ENCODE data around the gene MRPL14.

MRPL14 gene

DNA sequence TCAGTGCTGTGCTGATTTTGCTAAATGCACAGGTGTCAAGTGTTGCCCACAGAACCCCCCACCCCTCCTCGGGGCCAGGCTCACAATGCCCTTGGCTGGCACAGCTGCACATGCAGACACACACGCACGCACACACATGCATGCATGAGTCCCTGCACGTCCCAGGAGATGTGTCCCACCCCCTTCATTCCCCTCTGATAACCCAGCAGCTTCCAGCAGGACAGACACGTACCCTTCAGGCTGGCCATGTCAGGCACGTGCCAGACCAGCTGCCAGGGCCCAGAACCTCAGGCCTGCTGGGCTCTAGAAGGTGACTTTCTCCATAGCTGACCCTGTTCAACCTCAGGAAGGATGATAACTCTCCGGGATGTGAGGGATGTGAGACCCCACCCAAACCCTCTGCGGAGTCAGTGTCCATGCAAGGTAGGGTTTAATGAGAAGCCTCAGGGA lies 44.4 kb downstream of the MRPL14 start:
- TF ChIP-seq CTCF (IDR thresholded peaks at IDR 0.05; ENCODE audit: control insufficient read depth, insufficient read depth, low read depth, low read length, missing control alignments): no peak
- no peak for DNase-seq (ENCODE audit: low read depth)
- no peak overlapping the region for H3K4me3 ChIP-seq (ENCODE audit: control insufficient read depth, low read depth, low read length)

GRCh38 chr6:44081753-44082152 lies 45.5 kb downstream of the MRPL14 start:
- no peak for DNase-seq (ENCODE audit: low read depth)
- TF ChIP-seq CTCF (IDR thresholded peaks at IDR 0.05; ENCODE audit: control insufficient read depth, insufficient read depth, low read depth, low read length, missing control alignments): no peak
- no peak overlapping the region for H3K4me3 ChIP-seq (ENCODE audit: control insufficient read depth, low read depth, low read length)

DNA sequence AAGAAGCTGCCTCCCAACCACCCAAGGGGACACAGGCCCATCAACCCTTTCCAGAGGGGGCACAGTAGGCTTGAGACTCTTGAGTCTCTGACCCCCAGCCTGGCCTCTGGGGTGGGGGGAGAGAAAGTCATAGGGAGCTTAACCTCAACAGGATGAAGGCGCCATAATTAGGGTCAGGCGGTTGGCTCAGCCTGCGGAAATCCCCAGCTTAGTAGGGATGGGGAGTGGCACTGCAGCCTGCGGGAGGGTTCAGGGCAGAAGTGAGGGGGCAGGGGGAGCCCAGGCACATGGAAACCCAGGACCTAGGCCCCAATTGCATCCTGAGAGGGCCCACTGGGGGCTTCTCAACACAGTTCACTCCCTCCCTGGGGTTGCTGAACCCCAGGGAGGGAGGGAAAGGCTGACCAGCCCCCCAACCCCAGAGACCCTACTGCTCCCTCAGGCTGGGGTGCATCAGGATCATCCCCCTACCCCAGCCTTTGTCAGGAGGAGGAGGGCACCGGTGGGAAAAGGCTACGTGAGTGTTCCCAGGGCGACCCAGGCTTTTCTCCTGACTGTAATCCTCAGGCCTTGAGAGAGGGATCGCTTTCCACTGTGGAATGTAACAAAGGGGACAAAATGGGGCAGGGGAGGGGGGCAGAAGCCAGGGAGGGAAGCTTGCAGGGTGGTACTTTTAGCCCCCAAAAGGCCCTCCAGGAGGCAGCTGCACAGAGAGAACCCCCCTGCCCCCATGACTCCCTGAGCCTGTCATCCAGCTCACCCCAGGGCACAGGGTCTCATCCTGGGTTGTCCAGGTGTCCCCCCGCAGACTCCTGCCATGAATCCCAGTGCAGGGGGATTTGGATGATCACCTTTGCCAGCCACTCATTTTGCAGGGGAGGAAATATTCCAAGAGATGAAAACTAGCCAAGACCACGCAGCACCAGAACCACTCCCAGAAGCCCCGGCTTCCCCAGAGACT lies 46.4 kb downstream of the MRPL14 start:
- no peak for DNase-seq (ENCODE audit: low read depth)
- no peak overlapping the region for H3K4me3 ChIP-seq (ENCODE audit: control insufficient read depth, low read depth, low read length)
- TF ChIP-seq CTCF (IDR thresholded peaks at IDR 0.05; ENCODE audit: control insufficient read depth, insufficient read depth, low read depth, low read length, missing control alignments): no peak

DNA sequence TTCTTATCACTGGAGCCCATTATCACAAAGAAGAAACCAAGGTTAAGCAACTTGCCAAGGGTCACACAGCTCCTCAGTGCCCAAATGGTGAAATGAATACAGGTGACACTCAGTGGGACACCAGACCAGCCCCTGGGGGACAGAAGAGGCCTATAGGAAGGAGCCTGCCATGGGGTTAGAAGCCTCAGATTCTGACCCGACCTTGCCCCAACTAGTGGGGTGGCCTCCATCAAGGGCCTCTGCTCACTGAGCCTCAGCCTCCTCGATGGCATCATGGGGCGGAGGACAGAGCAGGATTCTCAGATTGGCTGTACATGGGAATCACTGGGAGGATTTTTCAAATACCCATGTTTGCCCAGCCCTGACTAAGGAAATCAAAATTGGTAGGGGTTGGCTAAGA lies 47.6 kb downstream of the MRPL14 start:
- TF ChIP-seq CTCF (IDR thresholded peaks at IDR 0.05; ENCODE audit: control insufficient read depth, insufficient read depth, low read depth, low read length, missing control alignments): no peak
- no peak for DNase-seq (ENCODE audit: low read depth)
- no peak overlapping the region for H3K4me3 ChIP-seq (ENCODE audit: control insufficient read depth, low read depth, low read length)

DNA sequence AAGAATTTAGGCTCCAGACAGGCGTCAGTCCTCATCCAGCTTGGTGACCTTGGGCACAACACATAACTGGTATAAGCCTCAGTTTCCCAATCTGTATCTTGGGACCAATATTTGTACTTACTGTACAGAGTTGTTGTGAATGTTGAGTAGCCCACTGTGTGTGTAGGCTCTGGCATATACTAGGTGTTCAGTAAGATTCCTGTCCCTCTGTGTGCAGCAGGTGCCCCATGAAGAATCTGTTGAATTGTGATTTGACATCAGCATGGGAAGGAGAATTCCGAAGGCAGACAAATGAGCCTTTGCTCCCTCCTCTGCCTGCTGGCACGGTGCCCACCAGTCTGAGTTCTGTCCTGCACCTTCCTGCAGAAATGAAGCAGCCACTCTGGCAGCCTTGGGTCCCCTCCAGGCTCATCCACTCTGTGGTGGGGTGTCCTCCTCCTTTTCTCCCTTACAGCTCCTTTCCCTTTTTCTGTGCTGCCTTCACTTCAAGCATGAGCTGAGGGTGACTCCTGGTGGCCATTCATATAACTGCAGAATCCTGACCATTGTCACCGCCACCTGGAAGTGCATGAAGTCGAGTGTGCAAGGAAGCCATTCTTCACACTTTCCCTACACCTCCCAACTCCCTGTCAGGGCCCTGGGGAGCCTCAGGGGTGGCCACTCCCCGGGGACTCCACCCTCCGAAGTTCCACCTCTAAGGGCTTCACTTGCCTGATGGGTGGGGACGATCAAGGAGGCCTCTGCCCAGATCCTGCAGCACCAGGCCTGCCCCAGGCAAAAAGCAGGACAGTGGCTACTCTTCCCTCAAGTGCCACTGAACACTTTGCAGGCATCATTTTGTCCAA lies 48.2 kb downstream of the MRPL14 start:
- no peak for DNase-seq (ENCODE audit: low read depth)
- no peak overlapping the region for H3K4me3 ChIP-seq (ENCODE audit: control insufficient read depth, low read depth, low read length)
- TF ChIP-seq CTCF (IDR thresholded peaks at IDR 0.05; ENCODE audit: control insufficient read depth, insufficient read depth, low read depth, low read length, missing control alignments): peak; percentile 88

- no peak for DNase-seq (ENCODE audit: low read depth)
- no peak overlapping the region for H3K4me3 ChIP-seq (ENCODE audit: control insufficient read depth, low read depth, low read length)
- no peak for TF ChIP-seq CTCF (IDR thresholded peaks at IDR 0.05; ENCODE audit: control insufficient read depth, insufficient read depth, low read depth, low read length, missing control alignments)
These were observed 48.9 kb downstream of the MRPL14 start for GRCh38 chr6:44078219-44078826.

Measured in AG09309 (cell line).